GM12873 (cell line): ENCODE results near the gene XIRP1.

Experiments used
- TF ChIP-seq, protein P1 (sequence below): IDR thresholded peaks from 2 replicates; pipeline ENCODE4 v1.5.1; 2012; ENCODE audit warnings: low read depth, mild to moderate bottlenecking, moderate library complexity, low read length, control low read depth; ENCODE audit not compliant: insufficient read depth; ENCODE audit errors: missing control alignments

XIRP1 gene

DNA sequence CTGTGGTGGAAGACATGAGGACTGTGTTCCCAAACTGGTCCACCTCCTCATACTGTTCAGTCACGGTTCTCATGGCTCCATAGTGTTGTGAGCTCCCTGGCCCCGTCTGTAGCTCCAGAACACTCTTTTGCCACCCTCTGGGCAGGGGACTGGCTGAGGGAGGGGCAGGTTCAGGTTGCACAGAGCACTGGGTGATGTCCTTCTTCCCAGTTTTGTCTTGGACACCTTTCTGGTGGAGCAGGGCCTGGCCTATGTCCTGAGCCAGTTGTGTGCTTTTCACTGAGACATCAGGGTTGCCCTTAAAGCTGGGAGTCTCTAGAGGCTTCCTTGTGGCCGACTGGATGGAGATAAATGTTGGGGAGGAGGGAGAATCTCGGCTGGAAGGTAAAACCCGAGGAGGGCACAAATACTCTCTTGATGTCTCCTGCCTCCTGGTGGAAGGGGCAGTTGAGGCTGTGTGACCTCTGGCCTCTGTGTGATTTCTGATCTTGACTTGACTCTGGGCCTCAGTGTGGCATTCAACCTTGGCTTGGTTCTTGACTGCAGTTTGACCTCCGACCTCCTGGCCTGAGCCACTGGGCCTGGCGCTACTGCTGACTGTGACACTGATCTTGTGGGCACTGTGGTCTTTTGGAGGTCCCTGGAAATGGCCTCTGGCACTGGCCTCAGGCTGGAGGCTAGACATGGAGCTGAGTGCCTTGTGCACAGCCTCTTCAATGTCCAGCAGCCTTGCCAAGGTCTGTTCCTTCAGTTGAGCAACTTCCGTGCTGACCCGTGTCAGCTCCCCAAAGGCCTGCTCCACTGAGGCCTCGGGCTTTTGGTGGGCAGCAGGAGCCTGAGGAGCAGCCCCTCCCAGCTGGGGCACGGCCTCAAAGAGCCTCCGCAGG is 8.1 kb downstream of the XIRP1 start:
- TF ChIP-seq, protein P1, sequence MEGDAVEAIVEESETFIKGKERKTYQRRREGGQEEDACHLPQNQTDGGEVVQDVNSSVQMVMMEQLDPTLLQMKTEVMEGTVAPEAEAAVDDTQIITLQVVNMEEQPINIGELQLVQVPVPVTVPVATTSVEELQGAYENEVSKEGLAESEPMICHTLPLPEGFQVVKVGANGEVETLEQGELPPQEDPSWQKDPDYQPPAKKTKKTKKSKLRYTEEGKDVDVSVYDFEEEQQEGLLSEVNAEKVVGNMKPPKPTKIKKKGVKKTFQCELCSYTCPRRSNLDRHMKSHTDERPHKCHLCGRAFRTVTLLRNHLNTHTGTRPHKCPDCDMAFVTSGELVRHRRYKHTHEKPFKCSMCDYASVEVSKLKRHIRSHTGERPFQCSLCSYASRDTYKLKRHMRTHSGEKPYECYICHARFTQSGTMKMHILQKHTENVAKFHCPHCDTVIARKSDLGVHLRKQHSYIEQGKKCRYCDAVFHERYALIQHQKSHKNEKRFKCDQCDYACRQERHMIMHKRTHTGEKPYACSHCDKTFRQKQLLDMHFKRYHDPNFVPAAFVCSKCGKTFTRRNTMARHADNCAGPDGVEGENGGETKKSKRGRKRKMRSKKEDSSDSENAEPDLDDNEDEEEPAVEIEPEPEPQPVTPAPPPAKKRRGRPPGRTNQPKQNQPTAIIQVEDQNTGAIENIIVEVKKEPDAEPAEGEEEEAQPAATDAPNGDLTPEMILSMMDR: no peak

DNA sequence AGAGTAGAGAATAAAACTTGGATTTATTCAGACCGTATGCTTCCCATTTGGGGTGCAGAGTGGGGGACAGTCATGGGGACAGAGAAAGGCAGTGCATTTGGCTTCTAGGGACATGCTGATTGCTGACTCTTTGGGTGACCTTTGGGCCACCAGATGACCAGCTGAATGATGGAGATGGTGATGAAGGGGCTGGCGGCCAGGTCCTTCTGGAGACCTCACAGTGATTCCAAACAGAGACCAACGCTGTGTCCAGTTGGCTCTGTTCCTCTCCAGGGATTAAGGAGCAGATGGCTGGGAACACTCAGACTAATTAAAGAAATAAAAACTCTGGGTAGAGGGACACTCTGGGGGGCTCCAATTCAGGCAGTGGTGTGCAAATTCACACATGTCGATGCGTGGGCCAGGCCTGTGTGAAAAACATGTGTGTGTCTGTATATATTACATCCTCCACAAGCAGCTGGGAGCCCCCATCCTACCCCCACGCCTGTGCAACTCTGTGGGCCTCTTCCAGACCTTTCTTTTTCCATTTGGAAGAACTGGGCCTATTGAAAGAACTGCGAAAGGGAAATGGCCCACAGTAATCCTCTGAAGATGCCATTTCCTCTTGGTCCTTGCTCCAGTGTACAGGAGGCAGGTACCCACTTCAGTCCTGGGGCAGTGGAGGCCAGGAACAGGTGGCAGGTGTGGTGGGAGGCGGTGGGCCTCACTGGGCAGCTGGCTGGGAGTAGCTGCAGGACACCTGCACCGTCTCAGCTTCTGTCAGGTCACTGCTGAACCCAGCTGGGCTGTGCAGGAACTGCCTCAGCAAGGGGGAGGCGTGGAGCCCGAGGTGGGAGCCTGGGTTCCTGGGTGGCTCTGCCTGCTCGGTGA is 8.9 kb downstream of the XIRP1 start:
- TF ChIP-seq, protein P1: no peak

DNA sequence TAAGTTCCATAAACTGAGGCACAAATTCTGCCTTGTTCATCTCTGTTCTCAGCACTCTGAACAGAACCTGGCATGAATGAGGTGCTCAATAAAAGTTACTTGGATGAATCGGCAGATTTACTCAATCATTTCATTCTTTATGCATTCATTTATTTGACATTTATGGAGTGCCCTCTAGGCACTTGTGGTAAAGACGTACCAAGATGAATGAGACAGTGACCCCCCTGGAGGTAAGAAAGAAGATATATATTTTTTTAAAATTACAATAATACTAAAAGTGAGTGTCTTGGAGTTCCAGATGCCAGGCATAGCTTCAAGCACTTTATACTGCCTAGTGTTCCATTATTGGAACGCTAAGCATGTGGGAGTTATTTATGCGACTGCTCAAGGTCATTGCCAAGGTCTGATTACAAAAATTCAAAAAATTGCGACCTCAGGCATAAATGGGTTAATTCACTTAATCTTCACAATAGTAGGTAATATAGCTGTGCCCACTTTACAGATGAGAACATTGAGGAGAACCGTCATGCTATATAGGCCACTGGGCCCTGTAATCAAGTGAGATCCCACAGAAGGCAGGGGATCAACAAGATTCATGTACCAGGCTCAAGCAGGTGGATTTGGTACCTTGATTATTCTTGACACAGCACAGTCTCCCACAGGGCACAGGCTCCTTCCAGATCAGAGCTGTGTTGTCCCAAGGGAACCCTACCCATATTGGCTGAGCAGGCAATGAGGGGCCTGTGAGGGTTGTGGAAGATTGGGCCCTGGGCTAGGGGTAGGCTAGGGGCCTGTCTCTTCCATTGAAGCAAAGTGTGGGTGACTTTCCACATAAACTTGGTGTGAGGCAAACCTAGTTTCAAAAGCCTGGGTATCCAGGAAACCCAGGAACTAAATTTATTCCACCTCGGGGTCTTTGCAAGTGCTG is 10.7 kb downstream of the XIRP1 start:
- TF ChIP-seq, protein P1: no peak

DNA sequence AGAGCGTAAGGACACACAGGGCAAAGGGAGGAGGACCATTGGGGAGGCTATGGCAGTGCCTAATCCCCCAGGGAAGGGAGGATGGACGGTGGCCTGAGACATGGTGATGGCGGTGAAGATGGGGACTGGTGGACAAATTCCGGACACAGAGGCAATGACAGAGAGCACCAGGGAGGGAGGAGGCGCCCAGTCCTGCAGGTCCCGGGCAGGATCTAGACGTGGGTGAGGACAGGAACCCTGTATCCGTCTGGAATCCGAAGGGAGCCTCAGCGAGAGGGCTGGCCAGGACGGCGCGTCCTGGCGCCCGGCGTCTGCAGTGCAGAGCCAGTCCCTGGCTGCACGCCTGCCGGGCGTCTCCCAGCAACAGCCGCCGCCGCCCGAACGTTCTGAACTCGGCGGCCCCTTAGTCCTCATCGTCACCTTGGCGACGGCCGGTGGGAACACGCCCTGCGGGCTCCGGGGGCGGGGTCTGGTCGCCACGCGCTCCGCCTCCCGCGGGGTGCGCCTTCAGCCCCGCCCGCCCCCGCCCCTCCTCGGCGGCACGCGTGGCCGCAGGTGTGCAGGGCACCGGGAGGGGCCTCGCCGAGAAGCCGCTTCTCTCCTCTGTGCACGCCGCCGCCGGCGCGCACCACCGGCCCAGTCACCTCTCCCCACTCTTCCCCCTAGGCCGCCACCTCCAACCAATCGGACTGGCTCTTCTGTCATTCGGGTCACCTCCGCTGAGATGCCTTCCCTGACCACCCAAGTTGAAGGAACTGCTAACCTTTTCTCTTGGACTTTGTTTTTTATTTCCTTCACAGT is 11.6 kb downstream of the XIRP1 start:
- TF ChIP-seq, protein P1: no peak

DNA sequence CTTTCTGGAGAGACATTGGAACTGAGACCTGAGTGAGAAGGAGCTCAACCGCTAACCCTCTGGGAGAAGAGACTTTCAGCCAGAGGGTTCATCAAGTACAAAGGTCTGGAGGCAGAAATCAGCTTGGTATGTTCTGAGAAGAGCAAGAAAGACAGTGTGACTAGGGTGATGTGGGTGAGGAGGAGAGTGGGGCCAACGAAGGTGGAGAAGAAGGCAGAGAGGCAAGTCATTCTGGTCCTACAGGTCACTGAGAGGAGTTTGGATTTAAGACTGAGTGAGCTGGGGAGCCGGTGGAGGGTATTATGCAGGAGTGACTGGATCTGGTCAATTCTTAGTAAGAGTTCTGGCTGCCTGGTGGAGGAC is 12.2 kb downstream of the XIRP1 start:
- TF ChIP-seq, protein P1: no peak

DNA sequence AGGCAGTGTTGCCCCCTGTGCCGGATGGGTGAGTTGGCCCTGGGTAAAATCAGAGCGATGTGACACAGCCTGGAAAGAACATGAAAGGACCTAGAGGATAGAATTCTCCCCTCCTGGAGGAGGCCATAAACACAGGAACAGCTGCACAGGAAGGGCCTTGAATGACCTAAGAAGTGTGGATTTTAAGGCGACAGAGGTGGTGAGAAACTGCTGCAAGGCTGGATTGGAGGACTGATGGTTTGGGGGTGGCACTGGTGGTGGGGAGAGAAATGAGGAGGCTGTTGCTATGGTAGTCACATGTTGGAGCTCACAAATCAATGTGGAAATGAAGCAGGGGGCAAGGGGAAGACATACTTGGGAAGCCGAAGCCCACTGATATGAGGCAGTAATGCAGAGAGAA is 13.8 kb downstream of the XIRP1 start:
- TF ChIP-seq, protein P1: no peak
